Fibroblast of the aortic adventitia (primary cell): ENCODE measurements around the gene PTAR1. TPM values are rescaled to one million over a fixed set of nuclear protein-coding genes. Genes with fewer than 3 reads are reported as not detected.

Experiments
- DNase-seq: peaks from one replicate; pipeline ENCODE4 v3.0.0-alpha.2; 2010; ENCODE audit warnings: low read depth
- H3K4me3 ChIP-seq: 2 replicates; pipeline ENCODE4 v1.5.1; 2011; ENCODE audit warnings: low read depth, mild to moderate bottlenecking, control low read depth, low read length, moderate library complexity
- total RNA-seq: library from RNA; depleted of rRNA; stranded (reverse); fragments of >200 nt; gene quantifications from 2 replicates; pipeline ENCODE4 v1.2.3, GENCODE V29; 2012; ENCODE audit warnings: low replicate concordance
- TF ChIP-seq, protein P1 (sequence below): IDR thresholded peaks from 2 replicates; pipeline ENCODE4 v1.5.1; 2011; ENCODE audit warnings: mild to moderate bottlenecking, low read length, control low read depth, inconsistent platforms; ENCODE audit not compliant: insufficient read depth

Gene PTAR1
- total RNA-seq, 1 donor, result 119 TPM

DNA sequence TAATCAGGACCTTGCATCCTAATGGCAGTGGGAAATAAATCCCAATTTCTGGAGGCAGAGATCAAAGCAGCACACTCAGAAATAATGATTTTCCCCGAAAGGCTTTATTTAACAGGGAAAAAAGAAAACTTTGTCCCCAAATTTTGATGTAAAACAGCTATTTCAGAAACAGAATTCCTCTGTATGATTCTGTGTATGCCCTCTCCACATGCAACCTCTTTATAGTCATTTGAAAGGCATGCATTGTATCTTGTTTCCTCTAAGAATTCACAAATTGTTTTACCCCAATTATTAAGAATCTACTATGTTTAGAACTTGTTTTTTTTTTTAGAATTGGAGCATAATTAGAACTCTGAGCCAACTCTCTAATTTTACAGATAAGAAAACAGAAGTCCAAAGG lies 2.7 kb upstream of the PTAR1 start:
- DNase-seq, result peak; percentile 27
- TF ChIP-seq, protein P1, sequence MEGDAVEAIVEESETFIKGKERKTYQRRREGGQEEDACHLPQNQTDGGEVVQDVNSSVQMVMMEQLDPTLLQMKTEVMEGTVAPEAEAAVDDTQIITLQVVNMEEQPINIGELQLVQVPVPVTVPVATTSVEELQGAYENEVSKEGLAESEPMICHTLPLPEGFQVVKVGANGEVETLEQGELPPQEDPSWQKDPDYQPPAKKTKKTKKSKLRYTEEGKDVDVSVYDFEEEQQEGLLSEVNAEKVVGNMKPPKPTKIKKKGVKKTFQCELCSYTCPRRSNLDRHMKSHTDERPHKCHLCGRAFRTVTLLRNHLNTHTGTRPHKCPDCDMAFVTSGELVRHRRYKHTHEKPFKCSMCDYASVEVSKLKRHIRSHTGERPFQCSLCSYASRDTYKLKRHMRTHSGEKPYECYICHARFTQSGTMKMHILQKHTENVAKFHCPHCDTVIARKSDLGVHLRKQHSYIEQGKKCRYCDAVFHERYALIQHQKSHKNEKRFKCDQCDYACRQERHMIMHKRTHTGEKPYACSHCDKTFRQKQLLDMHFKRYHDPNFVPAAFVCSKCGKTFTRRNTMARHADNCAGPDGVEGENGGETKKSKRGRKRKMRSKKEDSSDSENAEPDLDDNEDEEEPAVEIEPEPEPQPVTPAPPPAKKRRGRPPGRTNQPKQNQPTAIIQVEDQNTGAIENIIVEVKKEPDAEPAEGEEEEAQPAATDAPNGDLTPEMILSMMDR, result no peak
- no peak overlapping the region for H3K4me3 ChIP-seq

DNA sequence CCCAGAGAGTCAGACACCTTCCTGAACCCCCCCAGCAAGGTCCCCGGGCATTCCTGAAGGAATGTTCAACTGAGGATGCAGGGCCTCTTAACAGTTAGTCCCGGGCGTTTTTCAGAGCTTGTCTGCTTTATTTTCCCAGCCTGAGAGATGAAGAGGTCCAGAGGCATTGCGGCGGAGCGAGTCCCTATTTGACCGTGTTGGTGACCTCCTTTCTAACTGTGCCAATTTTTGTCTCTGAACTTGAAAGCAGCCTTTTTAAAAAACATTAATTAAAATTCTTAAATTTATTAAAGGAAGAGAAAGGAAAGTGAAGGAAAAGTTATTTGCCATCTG lies 433 bp upstream of the PTAR1 start:
- TF ChIP-seq, protein P1, result no peak
- H3K4me3 ChIP-seq, result peak overlapping the region; percentile 57
- DNase-seq, result no peak

DNA sequence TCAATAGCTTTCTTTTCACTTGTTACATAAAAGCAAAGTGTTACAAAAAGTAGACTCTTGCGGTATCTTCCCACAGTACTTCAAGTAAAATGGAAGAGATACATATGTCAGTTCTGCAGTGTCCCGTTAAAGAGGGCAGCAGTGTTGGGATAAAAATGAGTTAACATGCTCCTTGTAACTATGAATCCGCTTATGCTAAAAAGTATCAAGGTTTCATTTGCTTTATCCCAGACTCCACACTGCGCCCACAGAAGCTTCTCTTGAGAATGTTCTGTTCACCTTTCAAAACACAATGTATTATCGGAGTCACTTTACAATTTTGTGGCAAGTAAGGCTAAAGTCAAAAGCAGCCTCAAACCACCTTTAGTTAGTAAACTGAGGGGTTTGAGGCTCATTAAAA lies 790 bp downstream of the PTAR1 start:
- DNase-seq, result peak; percentile 37
- TF ChIP-seq, protein P1, result no peak
- H3K4me3 ChIP-seq, result peak overlapping the region; percentile 86

DNA sequence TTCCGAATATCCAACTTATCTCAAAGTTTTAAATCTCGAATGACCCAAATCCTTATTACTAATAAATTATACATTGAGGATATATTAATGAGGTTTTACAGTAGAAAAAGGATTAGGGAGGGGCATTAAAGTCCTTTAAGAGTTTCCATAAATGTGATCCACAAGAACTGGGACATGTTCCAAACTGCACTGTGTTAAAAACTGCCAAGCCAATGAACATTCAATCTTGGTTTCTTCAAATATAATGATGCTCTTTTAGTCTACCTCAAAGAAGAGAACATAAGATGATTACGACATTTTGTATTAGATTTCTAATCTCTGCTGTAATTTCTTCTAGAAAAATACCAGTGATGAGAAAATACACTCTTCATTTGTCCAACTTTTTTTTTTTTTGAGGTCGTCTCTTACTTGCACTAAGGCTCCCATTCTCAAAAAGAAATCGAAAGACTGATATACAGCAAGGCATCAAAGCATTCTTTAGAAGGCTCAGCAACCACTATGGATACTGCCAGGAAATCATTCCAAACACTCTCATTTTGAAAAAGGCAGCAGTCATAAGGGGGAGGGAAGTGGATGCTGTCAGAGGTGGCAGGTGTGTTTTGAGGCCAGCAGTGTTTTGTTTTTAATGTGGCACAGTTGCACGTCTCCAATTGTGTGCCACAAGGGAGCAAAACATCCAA lies 1.7 kb downstream of the PTAR1 start:
- H3K4me3 ChIP-seq, result peak overlapping the region; percentile 55
- TF ChIP-seq, protein P1, result no peak
- peak; percentile 70 for DNase-seq

DNA sequence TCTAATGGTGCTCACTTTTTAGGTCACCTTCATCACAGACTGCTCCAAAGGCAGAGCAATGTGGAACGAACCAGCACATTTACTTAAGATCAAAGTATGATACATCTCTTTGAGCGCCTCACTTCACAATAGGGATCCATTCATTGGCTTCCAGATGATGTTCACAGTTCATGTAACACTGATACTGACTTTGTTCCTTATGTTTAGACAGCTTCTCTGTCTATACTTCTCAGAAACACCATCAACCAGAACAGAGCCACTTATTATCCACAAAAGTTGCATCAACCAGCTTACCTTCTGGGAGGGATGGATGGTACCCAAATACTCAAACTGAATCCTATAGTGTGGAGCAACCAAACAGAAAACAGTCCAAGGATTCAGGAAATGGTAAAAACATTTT lies 4.6 kb downstream of the PTAR1 start:
- TF ChIP-seq, protein P1, result no peak
- DNase-seq, result no peak
- no peak overlapping the region for H3K4me3 ChIP-seq

DNA sequence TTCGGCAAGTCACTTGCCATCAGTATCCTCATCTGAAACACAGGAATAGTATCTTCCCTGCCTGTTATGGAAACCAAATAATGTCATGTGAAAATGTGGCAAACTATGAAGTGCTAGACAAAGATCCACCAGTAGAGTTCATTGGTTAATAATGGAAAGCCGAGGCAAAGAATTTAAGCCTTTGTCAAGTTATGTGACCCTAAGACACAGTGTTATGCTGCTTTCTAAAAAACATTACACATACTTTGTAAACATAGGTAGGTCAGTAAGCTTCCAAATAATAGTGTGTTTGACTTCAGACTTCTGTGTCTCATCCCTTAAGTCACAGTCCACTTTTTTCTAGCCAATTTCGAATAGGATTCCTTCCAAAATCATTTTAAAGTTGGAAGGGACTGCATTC lies 6.0 kb downstream of the PTAR1 start:
- H3K4me3 ChIP-seq, result no peak overlapping the region
- TF ChIP-seq, protein P1, result no peak
- no peak for DNase-seq

DNA sequence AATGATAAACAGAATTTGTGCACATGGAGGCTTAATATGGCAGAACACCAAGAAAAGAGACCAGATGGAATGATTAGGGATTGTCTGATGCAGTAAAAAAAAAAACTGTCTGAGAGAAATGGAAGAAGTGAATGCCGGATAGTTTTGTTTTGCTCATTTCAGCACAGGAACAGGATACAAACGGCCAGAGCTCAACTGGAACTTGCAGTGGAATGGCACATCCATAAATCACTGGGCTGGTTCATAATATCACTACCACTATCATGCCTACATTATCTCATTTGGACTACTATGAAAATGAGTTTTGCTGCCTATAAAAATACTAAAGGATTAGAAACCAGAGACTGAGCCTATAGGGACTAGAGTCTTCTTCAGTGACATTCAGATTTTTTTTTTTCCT lies 9.7 kb downstream of the PTAR1 start:
- DNase-seq, result no peak

More for the DNA sequence above, 9.7 kb downstream of the PTAR1 start:
- no peak overlapping the region for H3K4me3 ChIP-seq
- TF ChIP-seq, protein P1, result no peak
